NCI-H748 (cell line): Measurements from ENCODE around the gene DISC1.
A peak's percentile ranks its signal among the peaks of the same experiment; 100 is the strongest.

Source experiments
- DNase-seq: peaks from one replicate; lab custom pipeline; 2025; ENCODE audit not compliant: unreplicated experiment; lab: John Stamatoyannopoulos, UW

The DISC1 gene

GRCh38 chr1:231973830-231974229, 347.2 kb downstream of the DISC1 start:
- DNase-seq, result no peak

GRCh38 chr1:231976231-231976630, 349.6 kb downstream of the DISC1 start:
- no peak for DNase-seq

DNA sequence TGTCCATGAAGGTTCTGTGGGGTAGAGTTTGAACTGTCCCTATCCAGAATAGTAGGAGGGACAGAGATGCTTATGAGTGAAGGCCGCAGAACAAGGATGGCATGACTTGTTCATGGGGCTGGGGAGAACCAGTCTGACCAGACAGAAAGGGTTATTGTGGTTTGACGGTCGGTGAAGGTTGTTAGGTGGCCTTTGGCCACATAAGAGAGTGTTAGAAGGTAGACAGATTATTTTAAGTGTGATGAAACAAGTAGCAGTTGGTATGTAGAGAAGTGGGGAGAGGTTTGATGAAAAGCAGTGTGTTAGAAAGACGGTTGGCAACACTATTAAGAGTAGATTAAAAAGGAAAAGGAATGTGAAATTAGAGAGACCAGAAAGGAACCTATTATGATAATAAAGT, 355.1 kb downstream of the DISC1 start:
- DNase-seq, result no peak

DNA sequence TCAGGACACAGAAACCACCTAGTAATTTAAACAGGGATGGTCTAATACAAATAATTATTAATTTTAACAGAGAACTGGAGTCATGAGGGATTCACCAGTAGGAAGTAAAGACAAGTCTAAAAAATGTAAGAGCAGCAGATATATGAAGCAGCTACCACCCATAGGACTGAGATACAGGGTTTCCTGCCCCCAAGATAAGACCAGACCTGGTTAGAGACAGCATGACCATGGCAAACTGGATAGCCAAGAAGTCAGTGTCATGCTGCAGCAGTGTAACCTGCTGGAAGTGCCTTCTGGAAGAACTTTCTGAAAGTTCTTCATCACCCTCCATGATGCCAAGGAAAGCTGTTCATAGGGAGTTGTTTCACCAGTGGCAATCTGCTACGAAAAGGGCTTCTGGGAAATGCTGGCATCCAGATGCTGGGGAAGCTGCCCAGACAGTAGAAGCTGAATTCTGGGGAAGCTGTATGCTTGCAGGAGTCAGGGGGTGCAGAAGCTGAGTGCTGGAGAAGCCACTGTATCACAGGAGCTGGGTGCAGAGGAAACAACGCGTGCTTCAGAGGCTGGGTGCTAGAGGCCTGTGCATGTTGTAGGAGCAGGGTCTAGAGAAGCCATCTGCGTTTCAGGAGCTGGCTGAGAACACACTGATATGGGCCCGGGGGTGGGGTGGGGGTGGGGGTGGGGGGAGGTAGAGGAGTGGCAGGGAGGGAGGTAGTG, 356.4 kb downstream of the DISC1 start:
- DNase-seq, result no peak

DNA sequence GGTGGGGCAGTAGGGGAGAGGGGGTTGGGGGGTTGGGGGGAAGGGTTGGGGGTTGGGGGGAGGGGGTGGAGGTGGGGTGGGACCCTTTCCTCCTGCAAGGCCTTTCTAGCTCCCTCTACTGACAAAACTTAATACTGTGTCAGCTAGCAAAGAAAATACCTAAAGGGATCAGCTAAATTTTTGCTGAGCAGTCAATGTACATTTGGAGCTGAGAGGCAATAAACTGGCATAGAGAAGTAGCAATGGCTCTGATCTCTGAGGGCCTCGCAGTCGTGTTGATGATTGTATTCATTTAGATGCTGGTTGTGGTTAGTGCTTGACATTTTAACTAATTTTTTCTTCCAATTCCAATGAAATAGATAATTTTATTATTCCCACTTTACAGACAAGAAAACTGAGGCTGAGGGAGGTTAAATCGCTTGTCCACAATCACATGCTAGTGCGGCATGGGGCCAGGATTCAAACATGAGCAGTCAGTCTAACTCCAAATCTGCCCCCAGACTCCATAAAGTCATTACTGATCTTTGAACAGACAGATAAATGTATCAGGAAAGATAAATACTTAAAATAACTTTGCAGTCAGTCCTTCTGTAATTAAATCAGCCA, 357.1 kb downstream of the DISC1 start:
- DNase-seq, result peak; percentile 1

DNA sequence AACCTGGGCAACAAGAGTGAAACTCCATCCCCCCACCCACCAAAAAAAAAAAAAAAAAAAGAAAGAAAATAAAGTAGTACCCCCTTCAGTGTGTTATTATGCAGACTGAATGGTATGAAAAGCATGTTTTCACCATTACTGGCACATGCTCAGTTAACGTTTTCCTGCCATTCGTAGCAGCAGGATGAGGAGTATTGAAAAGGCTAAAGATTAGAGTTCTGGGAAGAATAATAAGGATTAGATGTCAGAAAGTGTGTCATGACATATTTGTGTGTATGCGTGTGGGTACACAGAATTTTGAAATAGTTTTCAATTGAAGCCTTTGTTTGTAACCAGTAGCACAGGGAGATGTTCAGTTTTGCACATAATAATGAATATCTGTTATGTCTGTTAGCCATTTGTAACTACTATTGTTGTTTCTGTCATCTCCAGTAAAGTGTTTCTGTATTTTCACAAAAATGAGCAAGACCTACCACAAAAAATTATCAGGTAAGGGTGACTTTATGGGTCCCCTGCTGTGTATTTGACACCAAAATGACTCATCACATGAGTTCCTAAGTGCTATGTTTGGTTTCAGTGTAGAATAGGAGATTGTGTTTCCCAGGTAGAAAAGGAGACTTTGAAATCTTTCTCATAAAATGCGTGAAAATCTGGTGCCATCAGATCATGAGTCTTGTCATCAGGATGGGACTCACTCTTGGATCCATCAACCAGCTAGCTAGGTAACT, 358.9 kb downstream of the DISC1 start:
- DNase-seq, result no peak

DNA sequence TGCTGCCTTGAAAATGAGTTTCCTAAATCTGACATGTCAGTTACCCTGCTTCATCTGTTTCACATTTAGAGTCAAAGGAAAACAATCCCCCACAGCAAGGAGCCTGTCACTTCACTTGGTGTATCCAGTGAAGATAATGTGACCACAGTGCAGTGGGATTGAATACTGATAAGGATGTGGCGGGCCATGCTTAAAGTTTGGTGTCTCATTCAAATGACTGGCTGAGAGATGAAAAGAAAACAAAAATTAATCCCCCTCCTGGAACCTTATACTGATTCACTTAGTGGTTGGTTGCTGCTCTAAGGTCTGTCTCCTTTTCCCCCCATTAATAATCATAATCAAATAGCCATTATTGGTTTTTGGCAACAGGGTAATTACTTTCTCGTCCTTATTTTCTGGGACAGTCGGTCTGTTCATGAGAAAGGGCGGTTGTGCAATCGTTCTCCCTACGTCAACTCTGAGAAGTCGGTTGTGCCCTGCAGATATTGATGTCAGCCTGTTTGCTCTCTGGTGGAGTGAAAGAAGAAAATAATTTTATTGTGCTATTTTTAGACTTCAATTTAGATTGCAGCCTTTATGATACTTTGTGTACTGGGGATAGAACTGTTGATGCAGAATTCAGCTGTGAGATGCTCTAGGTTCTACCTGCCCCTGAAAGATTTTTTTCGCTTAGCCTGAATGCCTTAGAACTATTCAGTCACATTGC, 360.2 kb downstream of the DISC1 start:
- DNase-seq, result no peak

GRCh38 chr1:231990388-231990787, 363.8 kb downstream of the DISC1 start:
- no peak for DNase-seq

GRCh38 chr1:231991231-231991630, 364.6 kb downstream of the DISC1 start:
- no peak for DNase-seq

DNA sequence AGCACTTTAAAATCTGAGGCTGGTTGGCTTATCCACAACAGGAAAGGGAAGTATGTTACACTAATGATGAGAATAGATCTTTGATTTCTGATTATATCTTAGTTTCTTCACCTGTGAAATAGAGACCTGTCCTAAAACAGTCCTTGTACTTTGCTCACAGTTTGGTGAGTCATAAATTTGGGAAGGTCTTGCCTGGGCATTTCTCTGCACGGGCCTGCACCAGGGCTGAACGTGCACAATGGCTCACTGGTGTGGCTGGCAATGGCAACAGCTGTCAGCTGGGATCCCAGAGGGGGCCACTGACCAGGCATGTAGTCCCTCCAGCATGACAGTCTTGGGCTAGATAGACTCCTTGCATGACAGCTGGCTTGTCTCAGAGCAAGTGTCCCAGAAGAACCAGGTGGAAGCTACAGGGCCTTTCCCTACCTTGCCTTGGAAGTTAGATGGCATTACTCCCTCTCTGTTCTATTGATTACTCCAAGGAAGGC, 367.4 kb downstream of the DISC1 start:
- DNase-seq, result no peak

GRCh38 chr1:231998791-231999190, 372.2 kb downstream of the DISC1 start:
- no peak for DNase-seq

DNA sequence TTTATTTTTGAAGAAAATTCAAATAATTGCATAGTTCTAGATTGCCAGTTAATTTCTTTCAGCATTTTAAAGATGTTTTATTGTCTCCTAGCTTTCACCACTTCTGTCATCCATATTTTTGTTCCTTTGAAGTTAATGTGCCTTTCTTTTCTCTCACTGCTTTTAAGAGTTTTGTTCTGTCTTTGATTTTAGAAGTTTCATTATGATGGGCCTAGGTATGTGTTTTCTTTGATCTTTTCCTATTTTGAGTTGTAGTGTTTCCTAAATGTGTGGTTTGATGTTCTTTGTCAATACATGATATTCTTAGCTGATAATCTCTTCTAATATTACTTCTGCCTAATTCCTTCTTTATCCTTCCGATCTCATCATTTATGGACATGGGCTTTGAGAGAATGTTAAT, 378.7 kb downstream of the DISC1 start:
- no peak for DNase-seq

- DNase-seq, result no peak
These were observed 383.2 kb downstream of the DISC1 start for GRCh38 chr1:232009741-232010140.

DNA sequence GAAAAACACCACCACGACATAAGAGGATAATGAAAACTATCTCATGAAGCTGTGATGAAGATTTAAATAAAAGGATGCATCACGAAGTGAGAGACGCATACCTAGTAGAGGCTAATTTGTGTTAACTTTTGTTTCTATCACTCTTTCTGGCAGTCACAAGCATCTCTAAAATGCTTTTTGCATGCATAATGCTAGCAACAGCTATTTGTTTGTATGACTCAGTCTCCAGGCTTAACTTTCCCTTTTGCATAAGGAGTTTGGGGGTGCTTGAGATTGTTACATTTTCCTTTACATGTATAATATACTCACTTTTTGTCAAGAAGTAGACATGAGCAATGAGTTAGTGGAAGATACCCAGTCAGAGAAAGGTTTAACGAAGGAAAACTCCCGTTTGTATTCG, 385.4 kb downstream of the DISC1 start:
- DNase-seq, result no peak

DNA sequence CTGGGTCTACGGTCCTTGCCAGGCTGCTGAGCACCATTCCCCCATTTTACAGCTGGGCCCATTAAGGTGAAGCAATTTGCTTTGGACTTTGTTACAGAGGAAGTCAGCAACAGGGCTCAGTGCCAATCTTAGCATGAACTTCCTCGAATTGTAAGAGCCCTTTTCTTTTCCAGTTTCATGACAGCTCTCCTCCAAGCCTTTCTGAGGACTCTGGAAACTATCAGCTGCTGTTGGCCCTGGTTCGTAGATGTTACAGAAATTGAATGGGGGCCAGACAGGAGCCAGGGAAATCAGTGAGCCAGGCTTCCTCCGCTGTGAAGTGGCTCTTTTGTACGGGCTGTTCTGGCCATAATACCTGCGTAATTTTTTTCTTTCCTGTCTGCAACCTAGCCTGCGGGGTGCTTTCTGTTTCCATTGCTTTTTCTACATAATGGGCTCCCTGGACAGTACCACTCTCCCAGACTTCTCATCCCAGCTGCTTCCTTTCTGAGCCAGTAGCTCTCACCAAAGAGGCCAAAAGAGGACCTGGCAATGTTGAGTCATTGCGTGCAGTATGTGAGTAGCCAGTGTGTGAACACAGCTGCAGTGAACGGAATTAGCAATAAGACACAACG, 386.3 kb downstream of the DISC1 start:
- peak; percentile 2 for DNase-seq

- peak; percentile 2 for DNase-seq
These were observed 388.4 kb downstream of the DISC1 start for GRCh38 chr1:232014941-232015340.

GRCh38 chr1:232016616-232017015, 390.0 kb downstream of the DISC1 start:
- no peak for DNase-seq

DNA sequence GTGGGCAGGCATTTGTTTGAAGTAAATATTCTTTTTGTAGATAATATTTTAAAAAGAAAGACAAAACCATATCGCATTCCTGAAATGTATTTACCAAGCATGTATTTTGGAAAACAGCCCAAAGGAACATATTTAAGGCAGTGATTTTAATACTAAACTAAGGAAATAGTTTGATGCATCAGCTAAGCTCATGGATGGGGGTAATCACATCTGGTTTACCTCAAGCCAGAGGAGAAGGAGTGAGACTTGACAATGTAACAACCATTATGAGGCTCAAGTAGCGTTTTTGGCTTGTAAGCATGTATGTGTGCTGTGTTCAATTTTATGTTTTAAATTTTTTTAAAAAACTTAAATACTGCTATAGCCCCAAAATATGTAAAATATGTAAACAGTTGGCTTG, 390.5 kb downstream of the DISC1 start:
- DNase-seq, result no peak

- DNase-seq, result no peak
These were observed 391.2 kb downstream of the DISC1 start for GRCh38 chr1:232017759-232018158.

- no peak for DNase-seq
These were observed 391.8 kb downstream of the DISC1 start for GRCh38 chr1:232018231-232019025.
